BJ (cell line): ENCODE results near the gene NRM. TPM values are rescaled to one million over a fixed set of nuclear protein-coding genes. Genes with fewer than 3 reads are reported as not detected.
"Not testable (repeated sequence)": the region's sequence is repeated elsewhere in the genome, so short reads cannot be mapped to it uniquely, and the experiment has no call there.

Experiments
- CTCF ChIA-PET: fragments of 350-600 bp; formaldehyde crosslinking; extraction: SDS; loops from one replicate; lab custom pipeline; 2021; ENCODE audit warnings: antibody characterized with exemption, inconsistent platforms; lab: Yijun Ruan, JAX
- POLR2A ChIA-PET: fragments of 300-600 bp; sonication (Branson Sonifier 250); formaldehyde crosslinking; extraction: SDS; loops from one replicate; lab custom pipeline; 2021; ENCODE audit warnings: antibody characterized with exemption; lab: Charles Lee
- DNase-seq: peaks from one replicate; pipeline ENCODE4 v3.0.0-alpha.2; 2011; ENCODE audit warnings: low read depth
- H3K27me3 ChIP-seq: 2 replicates; pipeline ENCODE4 v1.6.0; 2011; ENCODE audit warnings: low read length; ENCODE audit not compliant: control insufficient read depth, insufficient read depth
- H3K36me3 ChIP-seq: 2 replicates; pipeline ENCODE4 v1.5.1; 2011; ENCODE audit warnings: low read length; ENCODE audit not compliant: control insufficient read depth, insufficient read depth
- H3K4me3 ChIP-seq: 2 replicates; pipeline ENCODE4 v1.5.1; 2011; ENCODE audit warnings: low read depth, mild to moderate bottlenecking, control low read depth, low read length
- polyA plus RNA-seq: library from polyadenylated mRNA; depleted of rRNA; stranded (reverse); fragments of >200 nt; gene quantifications from 2 replicates; pipeline ENCODE4 v1.2.3, GENCODE V29; 2011
- TF ChIP-seq, protein P1 (sequence below): IDR thresholded peaks from 2 replicates; pipeline ENCODE4 v1.5.1; 2011; ENCODE audit warnings: low read depth, mild to moderate bottlenecking, control low read depth, inconsistent platforms, low read length, moderate library complexity; ENCODE audit not compliant: insufficient read depth

Gene NRM
- polyA plus RNA-seq, 1 experiment: 19.7 TPM

DNA sequence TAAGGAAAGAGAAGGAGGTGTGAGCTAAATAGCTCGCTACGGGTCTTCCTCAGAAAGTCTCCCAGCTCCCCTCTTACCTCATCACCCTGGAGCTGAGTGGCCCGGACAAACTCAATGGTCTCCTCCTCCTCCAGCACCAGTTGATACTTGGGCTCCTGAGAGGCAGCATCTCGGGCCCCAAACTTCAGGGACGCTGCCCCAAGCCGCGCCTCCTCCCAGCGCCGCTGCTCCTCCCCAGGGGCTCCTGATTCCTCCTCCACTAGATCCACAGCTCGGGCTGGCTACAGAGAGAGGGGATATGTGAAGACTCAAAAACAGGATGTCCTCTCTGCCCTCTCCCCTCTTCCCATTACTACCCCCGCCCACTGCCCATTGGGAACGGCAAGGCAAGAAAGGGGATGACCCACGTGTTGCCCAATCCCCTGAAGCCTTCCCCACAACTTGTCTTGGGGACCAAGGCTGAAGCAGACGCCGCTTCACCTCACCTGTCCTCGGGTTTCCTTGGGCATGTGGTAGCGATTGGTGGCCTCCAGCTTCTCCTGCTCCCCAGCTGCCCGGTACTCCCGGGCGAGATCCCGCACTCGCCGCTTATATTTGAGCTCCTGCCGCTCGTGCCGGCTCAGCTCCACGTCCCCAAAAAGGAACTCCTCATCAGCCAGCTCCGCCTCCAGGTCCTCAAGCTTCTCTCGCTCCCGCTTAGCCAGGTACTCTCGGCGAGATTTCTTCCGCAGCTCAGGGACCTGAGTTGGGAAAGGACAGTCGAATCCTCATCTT is 25.6 kb downstream of the NRM start:
- DNase-seq: no peak
- TF ChIP-seq, protein P1, sequence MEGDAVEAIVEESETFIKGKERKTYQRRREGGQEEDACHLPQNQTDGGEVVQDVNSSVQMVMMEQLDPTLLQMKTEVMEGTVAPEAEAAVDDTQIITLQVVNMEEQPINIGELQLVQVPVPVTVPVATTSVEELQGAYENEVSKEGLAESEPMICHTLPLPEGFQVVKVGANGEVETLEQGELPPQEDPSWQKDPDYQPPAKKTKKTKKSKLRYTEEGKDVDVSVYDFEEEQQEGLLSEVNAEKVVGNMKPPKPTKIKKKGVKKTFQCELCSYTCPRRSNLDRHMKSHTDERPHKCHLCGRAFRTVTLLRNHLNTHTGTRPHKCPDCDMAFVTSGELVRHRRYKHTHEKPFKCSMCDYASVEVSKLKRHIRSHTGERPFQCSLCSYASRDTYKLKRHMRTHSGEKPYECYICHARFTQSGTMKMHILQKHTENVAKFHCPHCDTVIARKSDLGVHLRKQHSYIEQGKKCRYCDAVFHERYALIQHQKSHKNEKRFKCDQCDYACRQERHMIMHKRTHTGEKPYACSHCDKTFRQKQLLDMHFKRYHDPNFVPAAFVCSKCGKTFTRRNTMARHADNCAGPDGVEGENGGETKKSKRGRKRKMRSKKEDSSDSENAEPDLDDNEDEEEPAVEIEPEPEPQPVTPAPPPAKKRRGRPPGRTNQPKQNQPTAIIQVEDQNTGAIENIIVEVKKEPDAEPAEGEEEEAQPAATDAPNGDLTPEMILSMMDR: no peak
- peaks cover 33% of the 10 kb centered on the region for H3K36me3 ChIP-seq
- POLR2A ChIA-PET: no interaction called here
- CTCF ChIA-PET: interaction anchor here (1.2 to 1.3 kb wide), 3 partner anchors 14 to 154 kb away, joined by 3 to 4 read pairs (median 3); no protein-coding TSS in a partner anchor
- H3K4me3 ChIP-seq: no peak overlapping the region
- H3K27me3 ChIP-seq: no peaks in the 10 kb centered on the region

DNA sequence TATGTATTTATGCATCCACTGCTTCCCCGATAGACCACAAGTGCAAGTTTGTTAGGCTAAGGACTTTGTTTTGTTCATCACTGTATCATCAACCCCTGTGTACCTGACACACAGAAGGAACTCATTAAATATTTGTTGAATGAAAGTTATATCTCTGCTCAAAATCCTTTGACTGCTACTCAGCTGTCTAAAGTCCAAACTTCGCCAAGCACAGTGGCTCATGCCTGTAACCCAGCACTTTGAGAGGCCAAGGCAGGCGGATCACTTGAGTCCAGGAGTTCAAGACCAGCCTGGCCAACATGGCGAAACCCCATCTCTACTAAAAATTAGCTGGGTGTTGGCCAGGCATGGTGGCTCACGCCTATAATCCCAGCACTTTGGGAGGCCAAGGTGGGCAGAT is 32.9 kb downstream of the NRM start:
- H3K4me3 ChIP-seq, DNase-seq, H3K27me3 ChIP-seq, POLR2A ChIA-PET: not testable (repeated sequence)
- CTCF ChIA-PET: interaction anchor here (1.8 kb wide), 1 partner anchor 15 kb away, joined by 5 read pairs; the partner anchor contains the start of gene DHX16
- peaks cover 47% of the 10 kb centered on the region for H3K36me3 ChIP-seq

DNA sequence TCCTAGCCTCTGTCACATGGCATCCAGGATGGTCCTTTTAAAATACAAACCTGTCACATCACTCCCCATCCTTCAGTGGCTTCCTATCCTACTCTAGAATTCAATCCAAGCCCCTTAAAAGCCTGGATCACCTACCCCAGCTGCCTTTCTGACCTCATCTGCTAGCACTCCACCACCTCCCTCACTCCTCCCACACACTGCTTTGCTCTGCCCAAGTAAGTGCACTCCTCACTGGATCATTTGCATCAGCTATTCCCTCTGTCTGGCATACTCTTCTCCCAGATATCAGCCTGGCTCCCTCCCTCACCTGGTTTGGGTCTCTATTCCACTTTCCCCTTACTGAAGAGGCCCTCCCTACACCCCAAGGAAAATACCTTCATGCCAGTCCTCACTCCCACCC is 33.3 kb downstream of the NRM start:
- TF ChIP-seq, protein P1: no peak
- Histone ChIP-seq H3K36me3 (peaks cover 46% of the 10 kb centered on the region), H3K4me3 (no peak overlapping the region), H3K27me3 (no peaks in the 10 kb centered on the region)
- ChIA-PET CTCF (interaction anchor here (1.8 kb wide), 1 partner anchor 15 kb away, joined by 5 read pairs; the partner anchor contains the start of gene DHX16), POLR2A (no interaction called here)
- DNase-seq: no peak

DNA sequence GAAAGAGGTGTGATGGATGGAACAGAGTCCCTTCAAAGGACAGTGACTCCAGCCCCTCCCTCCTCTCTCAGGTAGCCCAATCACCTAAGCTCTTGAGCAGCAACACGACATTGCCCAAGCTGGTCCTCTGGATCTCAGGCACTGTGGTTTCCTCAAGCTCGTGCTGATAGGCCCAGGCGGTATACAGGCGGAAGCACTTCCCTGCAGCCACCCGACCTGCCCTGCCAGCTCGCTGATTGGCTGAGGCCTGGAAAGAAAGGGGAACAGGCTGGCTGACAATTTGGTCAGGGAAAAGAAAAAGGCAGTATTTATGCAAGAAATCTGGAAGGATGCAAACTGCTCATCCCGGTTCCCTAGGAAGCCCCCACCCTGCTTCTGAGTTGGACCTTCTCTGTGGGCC is 34.3 kb downstream of the NRM start:
- H3K36me3 ChIP-seq: peaks cover 46% of the 10 kb centered on the region

DNA sequence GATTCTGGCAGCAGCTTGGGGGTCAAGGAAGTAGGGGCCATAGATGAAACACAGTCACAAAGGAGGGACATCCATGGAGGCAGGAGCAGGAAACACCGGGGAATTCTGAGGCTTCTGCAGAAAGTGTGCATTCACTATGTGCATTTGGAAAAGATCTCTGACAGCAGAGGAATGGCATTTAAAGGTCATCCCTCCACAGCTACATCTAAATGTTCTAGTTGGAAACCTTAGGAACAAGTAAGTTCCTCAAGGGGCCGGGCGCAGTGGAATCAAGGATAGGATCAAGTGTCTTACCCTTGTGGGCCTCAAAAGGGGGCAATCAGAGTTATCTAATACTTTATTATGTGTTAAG is 35.1 kb downstream of the NRM start:
- Histone ChIP-seq H3K4me3 (no peak overlapping the region), H3K27me3 (no peaks in the 10 kb centered on the region), H3K36me3 (peaks cover 43% of the 10 kb centered on the region)
- ChIA-PET CTCF (no interaction called here), POLR2A (no interaction called here)
- no peak for DNase-seq
- TF ChIP-seq, protein P1: no peak

More for the DNA sequence above, 34.3 kb downstream of the NRM start:
- TF ChIP-seq, protein P1: no peak
- Histone ChIP-seq H3K27me3 (no peaks in the 10 kb centered on the region), H3K4me3 (no peak overlapping the region)
- no peak for DNase-seq
- ChIA-PET CTCF (interaction anchor here (0.6 to 1.8 kb wide), 2 partner anchors 16 to 110 kb away, joined by 3 to 5 read pairs; partner anchors contain the start of gene DHX16), POLR2A (no interaction called here)
